IMR-90 (cell line): ENCODE measurements around the gene SLC33A1. TPM values are rescaled to one million over a fixed set of nuclear protein-coding genes. Genes with fewer than 3 reads are reported as not detected.

ENCODE experiments used
- ATAC-seq: fragments of 200-7000 bp; cut with Tn5 transposase; 2 replicates; pipeline ENCODE4 v1.9.1; 2020; ENCODE audit warnings: low read depth, mild to moderate bottlenecking, moderate library complexity
- BruUV-seq: library from RNA; stranded (reverse); fragments of 400-500 nt; replicated peaks from 2 replicates; lab custom pipeline; 2021; lab: Mats Ljungman, UMichigan
- CTCF ChIA-PET: fragments of 300-600 bp; formaldehyde crosslinking; extraction: SDS; loops from one replicate; lab custom pipeline; 2021; ENCODE audit warnings: antibody characterized with exemption; lab: Yijun Ruan, JAX
- POLR2A ChIA-PET: fragments of 300-600 bp; sonication (Branson Sonifier 250); formaldehyde crosslinking; loops from one replicate; lab custom pipeline; 2022; ENCODE audit warnings: antibody characterized with exemption; ENCODE audit not compliant: unreplicated experiment; lab: Charles Lee
- DNase-seq: peaks from one replicate; pipeline ENCODE4 v3.0.0; 2013
- H2AFZ ChIP-seq: replicated peaks from 2 replicates; pipeline ENCODE3; 2013; ENCODE audit warnings: low read length, mild to moderate bottlenecking; ENCODE audit not compliant: poor library complexity
- H2AK5ac ChIP-seq: 2 replicates; pipeline ENCODE4 v1.6.1; 2013; ENCODE audit warnings: low read depth, low read length, inconsistent platforms
- H2AK9ac ChIP-seq: replicated peaks from 2 replicates; pipeline ENCODE3; 2013; ENCODE audit warnings: mild to moderate bottlenecking, low read depth, low read length, moderate library complexity; ENCODE audit not compliant: poor library complexity
- H2BK120ac ChIP-seq: 2 replicates; pipeline ENCODE4 v1.6.1; 2013; ENCODE audit warnings: low read depth, low read length, inconsistent platforms
- H2BK15ac ChIP-seq: 3 replicates; pipeline ENCODE4 v1.6.1; 2013; ENCODE audit warnings: low read depth, low read length, inconsistent platforms
- H2BK20ac ChIP-seq: 2 replicates; pipeline ENCODE4 v1.6.1; 2013; ENCODE audit warnings: low read depth, mild to moderate bottlenecking, inconsistent platforms, low read length, moderate library complexity
- H2BK5ac ChIP-seq: 2 replicates; pipeline ENCODE4 v1.6.1; 2013; ENCODE audit warnings: mild to moderate bottlenecking, low read depth, low read length, inconsistent platforms; ENCODE audit not compliant: poor library complexity, severe bottlenecking
- H3K14ac ChIP-seq: replicated peaks from 2 replicates; pipeline ENCODE4 v1.6.1; 2013; ENCODE audit warnings: low read depth, low read length, inconsistent platforms
- H3K18ac ChIP-seq: 2 replicates; pipeline ENCODE4 v1.6.1; 2013; ENCODE audit warnings: low read depth, low read length, control low read depth
- H3K23ac ChIP-seq: 2 replicates; pipeline ENCODE4 v1.6.1; 2013; ENCODE audit warnings: low read depth, low read length, inconsistent platforms
- H3K27ac ChIP-seq: 2 replicates; pipeline ENCODE4 v1.5.1; 2013; ENCODE audit warnings: mild to moderate bottlenecking, control low read depth, low read length; ENCODE audit not compliant: insufficient read depth
- H3K27me3 ChIP-seq: 2 replicates; pipeline ENCODE4 v1.6.1; 2013; ENCODE audit warnings: low read length; ENCODE audit not compliant: control insufficient read depth, insufficient read depth
- H3K36me3 ChIP-seq: 2 replicates; pipeline ENCODE4 v1.6.1; 2013; ENCODE audit warnings: low read length, mixed read lengths; ENCODE audit not compliant: control insufficient read depth, insufficient read depth
- H3K4ac ChIP-seq: 2 replicates; pipeline ENCODE4 v1.6.1; 2013; ENCODE audit warnings: low read depth, low read length, inconsistent platforms
- H3K4me1 ChIP-seq: 2 replicates; pipeline ENCODE4 v1.6.1; 2013; ENCODE audit warnings: low read length, mixed read lengths; ENCODE audit not compliant: control insufficient read depth, insufficient read depth
- H3K4me2 ChIP-seq: 2 replicates; pipeline ENCODE4 v1.6.1; 2013; ENCODE audit warnings: low read depth, mild to moderate bottlenecking, control low read depth, low read length, moderate library complexity
- H3K4me3 ChIP-seq: 2 replicates; pipeline ENCODE4 v1.5.1; 2013; ENCODE audit warnings: low read depth, mild to moderate bottlenecking, control low read depth, low read length, moderate library complexity; ENCODE audit not compliant: insufficient read depth
- H3K56ac ChIP-seq: 2 replicates; pipeline ENCODE4 v1.6.1; 2013; ENCODE audit warnings: low read length, inconsistent platforms; ENCODE audit not compliant: insufficient read depth; ENCODE audit errors: extremely low read depth
- H3K79me1 ChIP-seq, 2 experiments: 2 replicates each; pipeline ENCODE4 v1.6.1; 2013; ENCODE audit warnings: low read length in 2 of 2, inconsistent platforms in 1 of 2, low read depth in 1 of 2
- H3K9ac ChIP-seq: 2 replicates; pipeline ENCODE4 v1.6.1; 2013; ENCODE audit warnings: low read depth, low read length, control low read depth
- H3K9me1 ChIP-seq: 2 replicates; pipeline ENCODE4 v1.6.1; 2013; ENCODE audit warnings: low read length, inconsistent platforms; ENCODE audit not compliant: insufficient read depth
- H3K9me3 ChIP-seq: 2 replicates; pipeline ENCODE4 v1.6.1; 2013; ENCODE audit warnings: low read length; ENCODE audit not compliant: control insufficient read depth, insufficient read depth
- H4K20me1 ChIP-seq: 2 replicates; pipeline ENCODE4 v1.6.1; 2013; ENCODE audit warnings: low read length, inconsistent platforms; ENCODE audit not compliant: insufficient read depth
- H4K5ac ChIP-seq: 2 replicates; pipeline ENCODE4 v1.6.1; 2013; ENCODE audit warnings: mild to moderate bottlenecking, low read depth, low read length, control low read depth
- H4K8ac ChIP-seq, 2 experiments: 2 replicates each; pipeline ENCODE4 v1.6.1; 2013; ENCODE audit warnings: low read depth in 2 of 2, low read length in 2 of 2, control low read depth in 1 of 2, inconsistent platforms in 1 of 2
- H4K91ac ChIP-seq: 2 replicates; pipeline ENCODE4 v1.6.1; 2013; ENCODE audit warnings: low read depth, low read length, inconsistent platforms; ENCODE audit not compliant: insufficient read depth
- BHLHE40 ChIP-seq: fragments of 150-350 bp; IDR thresholded peaks from 2 replicates; pipeline ENCODE4 v1.6.1; 2016; ENCODE audit warnings: mild to moderate bottlenecking, low read depth, low read length
- CEBPB ChIP-seq: IDR thresholded peaks from 2 replicates; pipeline ENCODE4 v1.6.1; 2012; ENCODE audit warnings: low read depth, low read length, improper control_type of control experiment
- CHD1 ChIP-seq: IDR thresholded peaks from 2 replicates; pipeline ENCODE4 v1.6.1; 2012; ENCODE audit warnings: low read depth, low read length, improper control_type of control experiment
- FOS ChIP-seq: fragments of 150-350 bp; IDR thresholded peaks from 2 replicates; pipeline ENCODE4 v1.6.1; 2016; ENCODE audit warnings: low read depth, low read length
- MAZ ChIP-seq: IDR thresholded peaks from 2 replicates; pipeline ENCODE4 v1.6.1; 2012; ENCODE audit warnings: low read depth, mild to moderate bottlenecking, low read length, improper control_type of control experiment, moderate library complexity, borderline replicate concordance
- MXI1 ChIP-seq: IDR thresholded peaks from 2 replicates; pipeline ENCODE4 v1.6.1; 2012; ENCODE audit warnings: low read depth, mild to moderate bottlenecking, low read length, moderate library complexity, borderline replicate concordance
- NFE2L2 ChIP-seq: fragments of 150-350 bp; IDR thresholded peaks from 2 replicates; pipeline ENCODE4 v1.6.1; 2016; ENCODE audit warnings: low read depth, mild to moderate bottlenecking, low read length
- RCOR1 ChIP-seq: IDR thresholded peaks from 2 replicates; pipeline ENCODE4 v1.6.1; 2012; ENCODE audit warnings: mild to moderate bottlenecking, low read length, improper control_type of control experiment; ENCODE audit not compliant: insufficient replicate concordance
- RFX5 ChIP-seq: IDR thresholded peaks from 2 replicates; pipeline ENCODE4 v1.8.0; 2012; ENCODE audit warnings: low read depth, mild to moderate bottlenecking, low read length, moderate library complexity
- dilution Hi-C: fragments of 300-500 bp; cut with HindIII; formaldehyde crosslinking; loops from one replicate; pipeline ENCODE4 v1.14.3; 2018; ENCODE audit warnings: low sequenced_read_pairs; ENCODE audit not compliant: unreplicated experiment
- in situ Hi-C: fragments of 300-500 bp; cut with MboI; formaldehyde crosslinking; loops from 3 replicates; pipeline ENCODE4 v1.14.3; 2019; ENCODE audit warnings: low sequenced_read_pairs, inconsistent platforms, mixed read lengths
- intact Hi-C: fragments of 100-400 bp; cut with micrococcal nuclease; formaldehyde crosslinking; loops from 2 replicates; pipeline ENCODE4 v1.10.0; 2022
- polyA plus RNA-seq, 3 experiments: library from polyadenylated mRNA; depleted of rRNA; stranded (reverse); fragments of >200 nt; gene quantifications; 2 replicates each; pipeline ENCODE4 v1.2.3, GENCODE V29; 2012; ENCODE audit warnings: low replicate concordance in 1 of 3
- total RNA-seq: library from RNA; depleted of rRNA; stranded (reverse); fragments of >200 nt; gene quantifications from 2 replicates; pipeline ENCODE4 v1.2.3, GENCODE V29; 2012
- TF ChIP-seq, protein P1 (sequence below): fragments of 150-350 bp; IDR thresholded peaks from 2 replicates; pipeline ENCODE4 v1.6.1; 2017; ENCODE audit warnings: mild to moderate bottlenecking, antibody characterized with exemption, low read length, low read depth
- TF ChIP-seq, protein P2 (sequence below): conservative IDR thresholded peaks from 2 replicates; pipeline ENCODE4 v1.5.1; 2012; ENCODE audit warnings: mild to moderate bottlenecking, low read depth, low read length, improper control_type of control experiment
- TF ChIP-seq, protein P3 (sequence below): fragments of 150-350 bp; IDR thresholded peaks from 2 replicates; pipeline ENCODE4 v1.6.1; 2016; ENCODE audit warnings: low read depth, mild to moderate bottlenecking, low read length, moderate library complexity, borderline replicate concordance

The SLC33A1 gene
- total and polyA plus RNA-seq, 2 of the 4 experiments (the other 2 are of a cell fraction) = 12.9 to 32.4 TPM

DNA sequence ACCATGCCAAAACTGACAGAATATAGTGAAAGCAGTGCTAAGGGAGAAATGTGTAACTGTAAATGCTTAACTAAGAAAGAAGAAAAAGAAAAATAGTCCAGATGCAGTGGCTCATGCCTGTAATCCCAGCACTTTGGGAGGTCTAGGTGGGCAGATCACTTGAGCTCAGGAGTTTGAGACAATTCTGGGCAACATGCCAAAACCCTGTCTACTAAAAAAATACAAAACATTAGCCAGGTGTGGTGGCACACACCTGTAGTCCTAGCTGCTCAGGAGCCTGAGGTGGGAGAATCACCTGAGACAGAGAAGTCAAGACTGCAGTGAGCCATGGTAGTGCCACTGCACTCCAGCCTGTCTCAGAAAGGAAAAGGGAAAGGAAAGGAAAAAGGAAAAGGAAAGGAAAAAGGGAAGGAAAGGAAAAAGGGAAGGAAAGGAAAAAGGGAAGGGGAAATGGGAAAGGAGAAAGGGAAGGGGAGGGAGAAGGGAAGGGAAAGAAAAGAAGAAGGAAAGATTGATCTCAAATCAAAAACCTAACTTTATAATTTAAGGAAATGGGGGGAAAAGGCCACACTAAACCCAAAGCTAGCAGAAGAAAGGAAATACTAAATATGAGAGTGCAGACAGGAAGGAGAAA, 68.4 kb downstream of the SLC33A1 start:
- Histone ChIP-seq H2BK15ac (no peak overlapping the region), H3K4me3 (no peak overlapping the region), H4K5ac (no peak overlapping the region), H2BK20ac (no peak overlapping the region), H3K18ac (no peak overlapping the region), H3K23ac (no peak overlapping the region), H4K91ac (no peak overlapping the region), H3K36me3 (no peaks in the 10 kb centered on the region), H3K14ac (no peak overlapping the region), H3K9me3 (0 out of 2 replicates have a peak, but pooled peaks cover 2% of the 10 kb centered on the region), H3K4ac (no peak overlapping the region), H3K27ac (no peak overlapping the region), H4K8ac (no peak overlapping the region), H2AK9ac (no peak overlapping the region), H3K79me1 (no peaks in the 10 kb centered on the region), H2AFZ (no peak overlapping the region), H3K56ac (no peak overlapping the region), H3K9me1 (no peaks in the 10 kb centered on the region), H4K20me1 (no peaks in the 10 kb centered on the region), H3K27me3 (no peaks in the 10 kb centered on the region), H2BK120ac (no peak overlapping the region), H3K4me2 (no peak overlapping the region), H2BK5ac (no peak overlapping the region), H2AK5ac (no peak overlapping the region), H3K4me1 (no peaks in the 10 kb centered on the region), H3K9ac (no peak overlapping the region)
- dilution Hi-C loops = no loop called here
- no peak for DNase-seq
- ATAC-seq = no peak
- TF ChIP-seq, protein P1, sequence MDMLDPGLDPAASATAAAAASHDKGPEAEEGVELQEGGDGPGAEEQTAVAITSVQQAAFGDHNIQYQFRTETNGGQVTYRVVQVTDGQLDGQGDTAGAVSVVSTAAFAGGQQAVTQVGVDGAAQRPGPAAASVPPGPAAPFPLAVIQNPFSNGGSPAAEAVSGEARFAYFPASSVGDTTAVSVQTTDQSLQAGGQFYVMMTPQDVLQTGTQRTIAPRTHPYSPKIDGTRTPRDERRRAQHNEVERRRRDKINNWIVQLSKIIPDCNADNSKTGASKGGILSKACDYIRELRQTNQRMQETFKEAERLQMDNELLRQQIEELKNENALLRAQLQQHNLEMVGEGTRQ = no peak
- TF ChIP-seq MAZ = no peak
- TF ChIP-seq BHLHE40 = no peak
- no peak for TF ChIP-seq RCOR1
- TF ChIP-seq, protein P2, sequence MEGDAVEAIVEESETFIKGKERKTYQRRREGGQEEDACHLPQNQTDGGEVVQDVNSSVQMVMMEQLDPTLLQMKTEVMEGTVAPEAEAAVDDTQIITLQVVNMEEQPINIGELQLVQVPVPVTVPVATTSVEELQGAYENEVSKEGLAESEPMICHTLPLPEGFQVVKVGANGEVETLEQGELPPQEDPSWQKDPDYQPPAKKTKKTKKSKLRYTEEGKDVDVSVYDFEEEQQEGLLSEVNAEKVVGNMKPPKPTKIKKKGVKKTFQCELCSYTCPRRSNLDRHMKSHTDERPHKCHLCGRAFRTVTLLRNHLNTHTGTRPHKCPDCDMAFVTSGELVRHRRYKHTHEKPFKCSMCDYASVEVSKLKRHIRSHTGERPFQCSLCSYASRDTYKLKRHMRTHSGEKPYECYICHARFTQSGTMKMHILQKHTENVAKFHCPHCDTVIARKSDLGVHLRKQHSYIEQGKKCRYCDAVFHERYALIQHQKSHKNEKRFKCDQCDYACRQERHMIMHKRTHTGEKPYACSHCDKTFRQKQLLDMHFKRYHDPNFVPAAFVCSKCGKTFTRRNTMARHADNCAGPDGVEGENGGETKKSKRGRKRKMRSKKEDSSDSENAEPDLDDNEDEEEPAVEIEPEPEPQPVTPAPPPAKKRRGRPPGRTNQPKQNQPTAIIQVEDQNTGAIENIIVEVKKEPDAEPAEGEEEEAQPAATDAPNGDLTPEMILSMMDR = no peak
- no peak for TF ChIP-seq CEBPB
- TF ChIP-seq, protein P3, sequence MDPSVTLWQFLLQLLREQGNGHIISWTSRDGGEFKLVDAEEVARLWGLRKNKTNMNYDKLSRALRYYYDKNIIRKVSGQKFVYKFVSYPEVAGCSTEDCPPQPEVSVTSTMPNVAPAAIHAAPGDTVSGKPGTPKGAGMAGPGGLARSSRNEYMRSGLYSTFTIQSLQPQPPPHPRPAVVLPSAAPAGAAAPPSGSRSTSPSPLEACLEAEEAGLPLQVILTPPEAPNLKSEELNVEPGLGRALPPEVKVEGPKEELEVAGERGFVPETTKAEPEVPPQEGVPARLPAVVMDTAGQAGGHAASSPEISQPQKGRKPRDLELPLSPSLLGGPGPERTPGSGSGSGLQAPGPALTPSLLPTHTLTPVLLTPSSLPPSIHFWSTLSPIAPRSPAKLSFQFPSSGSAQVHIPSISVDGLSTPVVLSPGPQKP = no peak
- TF ChIP-seq FOS = no peak
- no peak for TF ChIP-seq NFE2L2
- TF ChIP-seq CHD1 = no peak
- no peak for TF ChIP-seq RFX5
- no peak for TF ChIP-seq MXI1
- in situ Hi-C loops = no loop called here
- intact Hi-C loops = no loop called here
- CTCF ChIA-PET = interaction anchor here (0.6 to 1.0 kb wide), 2 partner anchors 20 to 155 kb away, joined by 6 to 8 read pairs; partner anchors contain the start of gene C3orf33
- BruUV-seq = no TSS peak
- POLR2A ChIA-PET = interaction anchor here (0.6 kb wide), 1 partner anchor 30 kb away, joined by 3 read pairs; no protein-coding TSS in a partner anchor
